ENCODE data around the gene TMEM272.

DNA sequence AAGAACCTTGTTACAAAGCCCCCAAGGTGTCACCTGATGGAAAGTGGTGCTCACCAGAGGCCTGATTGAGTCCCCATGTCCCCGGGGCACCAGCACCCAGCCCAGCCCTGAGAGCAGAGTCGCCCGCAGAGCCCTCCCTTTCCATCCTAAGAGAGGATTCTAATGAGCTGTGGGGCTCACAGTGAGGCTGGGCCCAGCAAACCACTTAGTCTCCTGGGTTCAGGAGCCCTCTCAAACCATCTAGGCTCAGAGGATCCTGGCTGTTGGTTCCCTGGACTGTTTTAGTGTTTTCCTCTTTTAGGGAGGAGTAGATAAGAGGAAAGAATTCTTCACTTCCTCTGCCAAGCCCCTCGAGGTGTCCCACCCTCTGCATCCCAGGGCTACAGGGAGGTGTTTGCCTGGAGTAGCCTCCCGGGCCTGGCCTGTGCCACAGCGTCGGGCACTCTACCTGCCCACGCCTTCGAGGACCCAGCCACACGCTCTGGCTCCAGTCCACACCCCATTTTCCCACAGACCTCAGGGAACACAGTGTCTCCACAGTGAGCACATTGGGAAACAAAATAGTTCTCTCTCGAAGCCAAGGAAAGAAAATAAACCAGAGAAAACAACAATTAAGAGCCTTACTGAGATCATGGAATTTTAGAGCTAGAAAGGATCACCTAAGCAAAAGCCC lies 75.4 kb downstream of the TMEM272 start:
- TF ChIP-seq EZH2phosphoT487 (IDR thresholded peaks at IDR 0.05; ENCODE audit: insufficient read depth, low read depth) (no peak), EZH2 (IDR thresholded peaks at IDR 0.05; ENCODE audit: insufficient read depth, poor library complexity, severe bottlenecking) (no peak)
